ENCODE data around the gene GPR137. TPM values are rescaled to one million over a fixed set of nuclear protein-coding genes. Genes with fewer than 3 reads are reported as not detected.

The GPR137 gene
- total and polyA plus RNA-seq, 9 of the 15 experiments (the other 6 are each of a cell fraction or from before 2014, with no cell fraction given): 0.32 to 26.7 (median 10.7) TPM

GRCh38 chr11:64334764-64335735 lies 49.4 kb downstream of the GPR137 start (continued):
- TF ChIP-seq PKNOX1 (IDR thresholded peaks at IDR 0.05): peak; percentile 98
- TF ChIP-seq EHMT2 (IDR thresholded peaks at IDR 0.05): no peak
- peak; percentile 93 for TF ChIP-seq NBN (IDR thresholded peaks at IDR 0.05; ENCODE audit: low read depth)
- TF ChIP-seq ASH1L (IDR thresholded peaks at IDR 0.05; ENCODE audit: borderline replicate concordance, low read depth, partially characterized antibody): no peak
- TF ChIP-seq, protein P1, sequence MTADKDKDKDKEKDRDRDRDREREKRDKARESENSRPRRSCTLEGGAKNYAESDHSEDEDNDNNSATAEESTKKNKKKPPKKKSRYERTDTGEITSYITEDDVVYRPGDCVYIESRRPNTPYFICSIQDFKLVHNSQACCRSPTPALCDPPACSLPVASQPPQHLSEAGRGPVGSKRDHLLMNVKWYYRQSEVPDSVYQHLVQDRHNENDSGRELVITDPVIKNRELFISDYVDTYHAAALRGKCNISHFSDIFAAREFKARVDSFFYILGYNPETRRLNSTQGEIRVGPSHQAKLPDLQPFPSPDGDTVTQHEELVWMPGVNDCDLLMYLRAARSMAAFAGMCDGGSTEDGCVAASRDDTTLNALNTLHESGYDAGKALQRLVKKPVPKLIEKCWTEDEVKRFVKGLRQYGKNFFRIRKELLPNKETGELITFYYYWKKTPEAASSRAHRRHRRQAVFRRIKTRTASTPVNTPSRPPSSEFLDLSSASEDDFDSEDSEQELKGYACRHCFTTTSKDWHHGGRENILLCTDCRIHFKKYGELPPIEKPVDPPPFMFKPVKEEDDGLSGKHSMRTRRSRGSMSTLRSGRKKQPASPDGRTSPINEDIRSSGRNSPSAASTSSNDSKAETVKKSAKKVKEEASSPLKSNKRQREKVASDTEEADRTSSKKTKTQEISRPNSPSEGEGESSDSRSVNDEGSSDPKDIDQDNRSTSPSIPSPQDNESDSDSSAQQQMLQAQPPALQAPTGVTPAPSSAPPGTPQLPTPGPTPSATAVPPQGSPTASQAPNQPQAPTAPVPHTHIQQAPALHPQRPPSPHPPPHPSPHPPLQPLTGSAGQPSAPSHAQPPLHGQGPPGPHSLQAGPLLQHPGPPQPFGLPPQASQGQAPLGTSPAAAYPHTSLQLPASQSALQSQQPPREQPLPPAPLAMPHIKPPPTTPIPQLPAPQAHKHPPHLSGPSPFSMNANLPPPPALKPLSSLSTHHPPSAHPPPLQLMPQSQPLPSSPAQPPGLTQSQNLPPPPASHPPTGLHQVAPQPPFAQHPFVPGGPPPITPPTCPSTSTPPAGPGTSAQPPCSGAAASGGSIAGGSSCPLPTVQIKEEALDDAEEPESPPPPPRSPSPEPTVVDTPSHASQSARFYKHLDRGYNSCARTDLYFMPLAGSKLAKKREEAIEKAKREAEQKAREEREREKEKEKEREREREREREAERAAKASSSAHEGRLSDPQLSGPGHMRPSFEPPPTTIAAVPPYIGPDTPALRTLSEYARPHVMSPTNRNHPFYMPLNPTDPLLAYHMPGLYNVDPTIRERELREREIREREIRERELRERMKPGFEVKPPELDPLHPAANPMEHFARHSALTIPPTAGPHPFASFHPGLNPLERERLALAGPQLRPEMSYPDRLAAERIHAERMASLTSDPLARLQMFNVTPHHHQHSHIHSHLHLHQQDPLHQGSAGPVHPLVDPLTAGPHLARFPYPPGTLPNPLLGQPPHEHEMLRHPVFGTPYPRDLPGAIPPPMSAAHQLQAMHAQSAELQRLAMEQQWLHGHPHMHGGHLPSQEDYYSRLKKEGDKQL (CRISPR knock-in tag; IDR thresholded peaks at IDR 0.05; ENCODE audit: borderline replicate concordance): no peak
- peak; percentile 84 for TF ChIP-seq GATAD2B (IDR thresholded peaks at IDR 0.05; ENCODE audit: borderline replicate concordance)
- TF ChIP-seq HES1 (IDR thresholded peaks at IDR 0.05; ENCODE audit: low read depth): peak; percentile 84
- peak; percentile 72; the same call in 1 of the 2 replicates for TF ChIP-seq TCF7 (IDR thresholded peaks at IDR 0.05; ENCODE audit: borderline replicate concordance)
- no peak for TF ChIP-seq ZNF518B (CRISPR knock-in tag; IDR thresholded peaks at IDR 0.05)
- TF ChIP-seq THRB (CRISPR knock-in tag; conservative IDR thresholded peaks at IDR 0.05): peak; percentile 83
- peak; percentile 99 for TF ChIP-seq TCF3 (CRISPR knock-in tag; IDR thresholded peaks at IDR 0.05)
- no peak for TF ChIP-seq HDGF (IDR thresholded peaks at IDR 0.05)
- peak; percentile 40; the same call in 1 of the 2 replicates for TF ChIP-seq TRIM28 (IDR thresholded peaks at IDR 0.05)
- no peak for TF ChIP-seq PCBP2 (IDR thresholded peaks at IDR 0.05; ENCODE audit: low read depth, low read length, poor library complexity, severe bottlenecking)
